GM12864 (cell line): Measurements from ENCODE around the gene RACK1.
A peak's percentile ranks its signal among the peaks of the same experiment; 100 is the strongest.

Source experiments
- DNase-seq: peaks from one replicate; pipeline ENCODE4 v3.0.0-alpha.2; 2011; ENCODE audit warnings: low read depth
- H3K4me3 ChIP-seq: 2 replicates; pipeline ENCODE4 v1.5.1; 2011; ENCODE audit warnings: mild to moderate bottlenecking, low read depth, low read length, control low read depth
- TF ChIP-seq, protein P1 (sequence below): IDR thresholded peaks from 2 replicates; pipeline ENCODE4 v1.5.1; 2011; ENCODE audit warnings: low read depth, mild to moderate bottlenecking, moderate library complexity, low read length, control low read depth, inconsistent platforms; ENCODE audit errors: missing control alignments

Gene RACK1

DNA sequence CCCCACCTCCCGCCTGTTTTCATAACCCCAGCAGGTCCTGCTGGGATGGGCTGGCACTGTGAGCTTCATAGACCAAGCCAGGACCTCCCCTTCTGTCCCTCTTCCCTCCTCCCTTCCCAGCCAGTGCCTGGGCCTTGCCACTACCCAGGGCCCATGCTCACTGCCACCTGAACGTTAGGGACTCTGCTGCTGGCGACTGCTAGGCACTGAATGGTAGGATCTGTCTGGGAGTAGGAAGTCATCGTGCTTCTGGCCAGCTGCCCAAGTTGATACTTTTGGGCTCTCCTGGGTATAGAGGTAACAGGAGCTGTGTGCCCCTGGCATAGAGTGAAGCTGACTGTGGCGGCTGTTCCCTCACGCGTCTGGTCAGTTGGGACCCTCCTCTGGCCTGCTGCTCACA lies 12.3 kb downstream of the RACK1 start:
- no peak overlapping the region for H3K4me3 ChIP-seq
- DNase-seq: no peak
- TF ChIP-seq, protein P1, sequence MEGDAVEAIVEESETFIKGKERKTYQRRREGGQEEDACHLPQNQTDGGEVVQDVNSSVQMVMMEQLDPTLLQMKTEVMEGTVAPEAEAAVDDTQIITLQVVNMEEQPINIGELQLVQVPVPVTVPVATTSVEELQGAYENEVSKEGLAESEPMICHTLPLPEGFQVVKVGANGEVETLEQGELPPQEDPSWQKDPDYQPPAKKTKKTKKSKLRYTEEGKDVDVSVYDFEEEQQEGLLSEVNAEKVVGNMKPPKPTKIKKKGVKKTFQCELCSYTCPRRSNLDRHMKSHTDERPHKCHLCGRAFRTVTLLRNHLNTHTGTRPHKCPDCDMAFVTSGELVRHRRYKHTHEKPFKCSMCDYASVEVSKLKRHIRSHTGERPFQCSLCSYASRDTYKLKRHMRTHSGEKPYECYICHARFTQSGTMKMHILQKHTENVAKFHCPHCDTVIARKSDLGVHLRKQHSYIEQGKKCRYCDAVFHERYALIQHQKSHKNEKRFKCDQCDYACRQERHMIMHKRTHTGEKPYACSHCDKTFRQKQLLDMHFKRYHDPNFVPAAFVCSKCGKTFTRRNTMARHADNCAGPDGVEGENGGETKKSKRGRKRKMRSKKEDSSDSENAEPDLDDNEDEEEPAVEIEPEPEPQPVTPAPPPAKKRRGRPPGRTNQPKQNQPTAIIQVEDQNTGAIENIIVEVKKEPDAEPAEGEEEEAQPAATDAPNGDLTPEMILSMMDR: no peak

DNA sequence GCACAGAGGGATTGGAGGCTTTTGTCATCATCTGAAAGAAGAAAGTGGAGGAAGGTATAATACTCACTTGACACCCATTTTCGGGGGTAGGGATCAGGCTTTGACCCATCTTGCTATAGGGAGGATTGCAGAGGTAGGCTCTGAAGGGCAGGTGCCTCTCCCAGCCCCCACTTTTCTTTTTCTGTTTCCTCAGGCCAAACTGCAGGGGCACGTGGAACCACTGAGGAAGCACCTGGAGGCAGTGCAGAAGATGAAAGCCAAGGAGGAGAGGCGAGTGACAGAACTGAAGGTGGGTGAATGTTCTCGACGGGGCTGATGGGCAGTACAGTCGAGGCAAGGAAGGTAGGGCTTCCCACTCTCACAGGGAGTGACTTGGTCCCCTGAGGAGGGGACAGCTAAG lies 13.2 kb downstream of the RACK1 start:
- no peak for DNase-seq
- TF ChIP-seq, protein P1: no peak
- H3K4me3 ChIP-seq: no peak overlapping the region

DNA sequence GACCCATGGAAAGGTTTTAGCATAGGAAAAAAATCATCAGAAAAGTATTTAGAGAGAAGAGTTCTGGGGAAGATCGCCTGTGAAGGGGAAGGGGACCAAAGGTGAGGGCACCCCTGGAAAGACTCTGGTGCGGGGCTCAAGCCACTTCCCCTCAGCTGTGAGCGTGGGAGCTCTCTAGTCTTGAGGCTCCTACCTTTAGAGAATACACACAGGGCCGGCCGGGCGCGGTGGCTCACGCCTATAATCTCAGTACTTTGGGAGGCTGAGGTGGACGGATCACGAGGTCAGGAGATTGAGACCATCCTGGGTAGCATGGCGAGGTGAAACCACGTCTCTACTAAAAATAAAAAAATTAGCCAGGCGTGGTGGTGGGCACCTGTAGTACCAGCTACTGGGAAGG lies 13.7 kb downstream of the RACK1 start:
- TF ChIP-seq, protein P1: no peak
- no peak for DNase-seq
- no peak overlapping the region for H3K4me3 ChIP-seq

DNA sequence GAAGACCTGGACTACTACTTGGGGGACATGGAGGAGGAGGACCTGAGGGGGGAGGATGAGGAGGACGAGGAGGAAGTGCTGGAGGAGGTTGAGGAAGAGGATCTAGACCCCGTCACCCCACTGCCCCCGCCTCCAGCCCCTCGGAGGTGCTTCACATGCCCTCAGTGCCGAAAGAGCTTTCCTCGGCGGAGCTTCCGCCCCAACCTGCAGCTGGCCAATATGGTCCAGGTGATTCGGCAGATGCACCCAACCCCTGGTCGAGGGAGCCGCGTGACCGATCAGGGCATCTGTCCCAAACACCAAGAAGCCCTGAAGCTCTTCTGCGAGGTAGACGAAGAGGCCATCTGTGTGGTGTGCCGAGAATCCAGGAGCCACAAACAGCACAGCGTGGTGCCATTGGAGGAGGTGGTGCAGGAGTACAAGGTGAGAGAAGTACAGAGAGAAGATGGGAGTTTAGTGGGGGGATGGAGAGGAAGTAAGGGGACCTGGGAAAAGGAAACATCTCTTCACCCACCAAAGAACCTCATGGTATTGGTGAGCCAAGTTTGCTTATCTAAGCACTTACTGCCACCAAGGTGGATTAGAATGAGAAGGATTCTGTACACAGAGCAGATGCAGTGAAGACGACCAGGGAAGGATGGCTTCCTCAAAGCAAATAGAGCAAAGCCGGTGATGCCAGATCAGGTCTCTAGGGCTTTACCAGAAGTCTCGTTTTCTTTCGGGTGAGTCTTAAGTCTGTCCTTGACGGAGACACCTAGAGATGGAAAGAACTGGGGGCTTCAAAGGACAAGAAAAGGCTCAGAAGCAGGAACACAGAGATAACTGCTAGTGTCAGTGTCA lies 19.1 kb downstream of the RACK1 start:
- no peak for DNase-seq
- peak overlapping the region; percentile 70 for H3K4me3 ChIP-seq

DNA sequence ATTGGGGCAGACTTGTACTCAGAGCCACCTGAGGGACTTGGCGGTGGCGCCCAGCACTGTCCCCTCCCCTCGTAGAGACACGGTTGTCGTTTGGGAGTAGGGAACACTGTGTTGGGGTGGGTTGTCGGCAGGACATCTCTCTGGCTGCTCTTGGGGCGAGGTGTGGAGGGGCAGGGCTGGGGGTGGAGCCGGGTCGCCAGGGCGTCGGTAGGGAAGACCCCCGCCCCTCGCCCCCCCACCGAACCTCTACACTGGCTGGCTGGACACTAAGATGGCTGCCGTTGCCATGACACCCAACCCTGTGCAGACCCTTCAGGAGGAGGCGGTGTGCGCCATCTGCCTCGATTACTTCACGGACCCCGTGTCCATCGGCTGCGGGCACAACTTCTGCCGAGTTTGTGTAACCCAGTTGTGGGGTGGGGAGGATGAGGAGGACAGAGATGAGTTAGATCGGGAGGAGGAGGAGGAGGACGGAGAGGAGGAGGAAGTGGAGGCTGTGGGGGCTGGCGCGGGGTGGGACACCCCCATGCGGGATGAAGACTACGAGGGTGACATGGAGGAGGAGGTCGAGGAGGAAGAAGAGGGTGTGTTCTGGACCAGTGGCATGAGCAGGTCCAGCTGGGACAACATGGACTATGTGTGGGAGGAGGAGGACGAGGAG lies 19.8 kb downstream of the RACK1 start:
- TF ChIP-seq, protein P1: no peak
- no peak for DNase-seq
- H3K4me3 ChIP-seq: peak overlapping the region; percentile 70

More for the DNA sequence above, 19.1 kb downstream of the RACK1 start:
- TF ChIP-seq, protein P1: no peak

DNA sequence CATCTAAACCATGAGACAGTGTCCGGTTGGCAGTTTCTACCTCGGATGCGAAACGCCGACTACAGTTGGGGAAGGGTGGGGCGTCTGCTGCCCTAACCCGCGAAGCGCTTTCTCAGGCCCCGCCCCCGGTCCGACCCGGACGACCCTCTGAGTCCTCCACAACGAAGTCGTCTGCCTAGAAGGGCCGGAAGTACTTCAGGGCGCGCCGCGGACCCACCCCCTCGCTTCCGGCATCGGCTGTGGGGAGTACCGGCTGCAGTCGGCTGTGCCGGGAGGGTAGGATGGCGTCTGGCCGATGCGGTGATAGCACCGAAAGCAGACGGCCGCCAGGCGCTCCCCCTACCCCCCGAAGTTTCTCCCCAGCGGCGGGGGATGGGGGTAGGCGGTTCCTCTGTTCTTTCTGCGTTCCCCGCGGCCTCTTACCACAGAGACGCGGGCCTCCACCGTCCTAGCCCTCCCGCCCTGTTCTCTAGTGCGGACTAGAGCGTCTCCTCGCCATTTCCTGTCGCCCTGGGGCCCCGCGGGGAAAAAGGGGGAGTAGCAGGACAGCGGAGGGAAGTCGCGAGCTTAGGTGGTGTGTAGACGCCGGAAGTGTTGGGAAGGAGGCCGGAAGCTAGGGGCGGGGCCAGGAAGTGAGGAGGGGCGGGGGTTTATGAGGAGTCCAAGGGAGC lies 20.5 kb downstream of the RACK1 start, which contains the start of gene TRIM41:
TRIM41 (plus strand) TSS at position 224 of the 671 bp plus-strand sequence. CDS start 719 bp downstream, outside the sequence.
- peak within 1 kb of the TSS; percentile 70 for H3K4me3 ChIP-seq
- DNase-seq: peak; percentile 97
- TF ChIP-seq, protein P1: no peak
